Stimulated activated memory B cell treated with anti-CD40 and anti-IgM and Interleukin-4, amounts not matched to agents 10 μg/mL and 1 μg/mL and 100 μg/mL, for 72 hours (primary cell): ENCODE measurements around the gene FFAR4.

Source experiments
- ATAC-seq: fragments of 150-1000 bp; cut with Tn5 transposase; 2 replicates; pipeline ENCODE4 v1.10.0; 2021
- H3K27ac Mint-ChIP-seq: one replicate; pipeline ENCODE4 v1.8.0; 2022; ENCODE audit warnings: mild to moderate bottlenecking, mixed read lengths
- H3K27me3 Mint-ChIP-seq: one replicate; pipeline ENCODE4 v1.8.0; 2022; ENCODE audit warnings: mixed read lengths
- H3K36me3 Mint-ChIP-seq: one replicate; pipeline ENCODE4 v1.8.0; 2022; ENCODE audit warnings: mixed read lengths
- H3K4me1 Mint-ChIP-seq: one replicate; pipeline ENCODE4 v1.8.0; 2022; ENCODE audit warnings: mixed read lengths
- H3K4me3 Mint-ChIP-seq: one replicate; pipeline ENCODE4 v1.8.0; 2022; ENCODE audit warnings: mild to moderate bottlenecking, moderate library complexity, mixed read lengths
- H3K9me3 Mint-ChIP-seq: one replicate; pipeline ENCODE4 v1.8.0; 2022; ENCODE audit warnings: mixed read lengths

Gene FFAR4

GRCh38 chr10:93601774-93602162 is 35.3 kb downstream of the FFAR4 start:
- no peaks in the 10 kb centered on the region for H3K4me1 Mint-ChIP-seq
- no peak for ATAC-seq
- no peak overlapping the region for H3K27ac Mint-ChIP-seq
- no peaks in the 10 kb centered on the region for H3K9me3 Mint-ChIP-seq
- H3K36me3 Mint-ChIP-seq: no peaks in the 10 kb centered on the region
- H3K27me3 Mint-ChIP-seq: peaks cover 49% of the 10 kb centered on the region
- no peak overlapping the region for H3K4me3 Mint-ChIP-seq

DNA sequence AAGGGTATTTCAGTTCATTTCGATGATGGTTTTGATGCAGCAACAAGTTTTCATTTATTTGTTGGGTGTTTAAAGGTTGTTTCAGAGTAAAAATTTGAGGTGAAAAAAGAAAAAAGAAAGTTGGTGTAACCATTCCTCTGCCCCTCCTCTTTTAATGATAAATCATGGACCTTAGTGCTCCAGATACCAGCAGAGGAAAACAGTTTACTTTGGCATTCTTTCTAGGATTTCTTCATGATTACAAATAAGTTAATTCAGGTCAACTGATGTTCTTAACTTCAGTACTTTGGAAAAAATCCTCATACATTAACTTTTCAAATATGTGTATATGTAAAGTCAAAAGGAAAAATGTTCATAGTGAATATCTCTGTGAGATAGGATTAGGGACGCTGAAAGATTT is 36.6 kb downstream of the FFAR4 start:
- Mint-ChIP-seq H3K27ac (no peak overlapping the region), H3K4me3 (no peak overlapping the region), H3K27me3 (peaks cover 51% of the 10 kb centered on the region), H3K36me3 (no peaks in the 10 kb centered on the region), H3K4me1 (no peaks in the 10 kb centered on the region), H3K9me3 (peaks cover 6% of the 10 kb centered on the region)
- ATAC-seq: no peak

DNA sequence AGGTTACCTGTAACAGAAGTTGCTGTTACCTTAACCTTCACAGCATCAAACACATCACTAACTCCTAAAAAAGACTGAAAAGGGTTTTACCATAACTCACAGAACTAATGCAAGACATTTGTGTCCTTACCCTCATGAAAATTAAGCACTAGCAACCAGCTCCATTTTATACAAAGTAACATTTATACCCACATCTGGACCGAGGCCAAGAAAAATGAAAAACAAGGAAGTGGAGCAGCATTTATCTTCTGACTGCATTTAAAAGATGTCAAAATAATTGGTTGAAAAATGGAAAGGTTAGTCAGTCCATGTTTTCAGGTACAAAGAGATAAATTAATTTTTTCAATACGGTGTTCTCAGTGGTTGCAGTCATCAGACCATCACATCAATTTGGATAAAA is 37.7 kb downstream of the FFAR4 start:
- no peaks in the 10 kb centered on the region for H3K4me1 Mint-ChIP-seq
- H3K9me3 Mint-ChIP-seq: peaks cover 8% of the 10 kb centered on the region
- peaks cover 51% of the 10 kb centered on the region for H3K27me3 Mint-ChIP-seq
- no peak overlapping the region for H3K27ac Mint-ChIP-seq
- ATAC-seq: no peak
- H3K36me3 Mint-ChIP-seq: no peaks in the 10 kb centered on the region
- no peak overlapping the region for H3K4me3 Mint-ChIP-seq

- Mint-ChIP-seq H3K36me3 (no peaks in the 10 kb centered on the region), H3K9me3 (peaks cover 9% of the 10 kb centered on the region), H3K27me3 (peaks cover 23% of the 10 kb centered on the region), H3K4me1 (no peaks in the 10 kb centered on the region), H3K27ac (no peak overlapping the region), H3K4me3 (no peak overlapping the region)
- ATAC-seq: no peak
Measured at GRCh38 chr10:93608421-93608820, 42.0 kb downstream of the FFAR4 start.

DNA sequence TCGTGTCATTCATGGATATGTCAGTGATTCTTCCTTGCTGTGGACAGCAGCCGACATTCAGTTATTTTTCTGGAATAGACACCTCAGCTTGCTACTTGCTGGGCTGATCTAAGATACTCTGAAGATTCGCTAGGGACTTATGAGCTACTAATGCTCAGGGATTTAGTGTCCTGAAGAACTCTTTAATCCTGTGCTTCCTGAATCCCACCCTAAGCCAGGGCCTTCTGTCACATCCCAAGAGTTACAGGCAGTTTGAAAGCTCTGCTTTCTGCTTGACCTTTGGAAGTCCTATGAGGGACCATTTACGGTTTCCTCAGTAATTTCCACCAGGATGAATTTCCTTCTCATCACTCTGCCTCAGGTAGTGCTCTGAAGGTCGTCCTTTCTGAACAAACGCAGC is 45.8 kb downstream of the FFAR4 start, which contains the start of gene PDE6C:
Gene PDE6C, plus strand, starts transcription at position 227 of the 400 bp plus-strand sequence. CDS start 189 bp downstream, outside the sequence.
- H3K36me3 Mint-ChIP-seq: no peaks in the 10 kb centered on the region

GRCh38 chr10:93613126-93613525 is 46.7 kb downstream of the FFAR4 start:
- Mint-ChIP-seq H3K4me1 (peaks cover 9% of the 10 kb centered on the region), H3K36me3 (no peaks in the 10 kb centered on the region), H3K4me3 (no peak overlapping the region), H3K9me3 (peaks cover 2% of the 10 kb centered on the region), H3K27me3 (no peaks in the 10 kb centered on the region), H3K27ac (no peak overlapping the region)
- ATAC-seq: no peak

More for the DNA sequence above, 45.8 kb downstream of the FFAR4 start, which contains the start of gene PDE6C:
- no peak for ATAC-seq
- Mint-ChIP-seq H3K27me3 (no peaks in the 10 kb centered on the region), H3K9me3 (peaks cover 6% of the 10 kb centered on the region), H3K27ac (no peak within 1 kb of the TSS), H3K4me3 (no peak within 1 kb of the TSS), H3K4me1 (peaks cover 9% of the 10 kb centered on the region)

GRCh38 chr10:93614101-93614825 is 47.8 kb downstream of the FFAR4 start:
- Mint-ChIP-seq H3K4me3 (no peak overlapping the region), H3K9me3 (no peaks in the 10 kb centered on the region), H3K4me1 (peaks cover 9% of the 10 kb centered on the region), H3K27me3 (no peaks in the 10 kb centered on the region), H3K36me3 (no peaks in the 10 kb centered on the region), H3K27ac (no peak overlapping the region)
- no peak for ATAC-seq

GRCh38 chr10:93615576-93616235 is 49.2 kb downstream of the FFAR4 start:
- peak overlapping the region; percentile 26 for H3K4me3 Mint-ChIP-seq
- H3K4me1 Mint-ChIP-seq: peaks cover 9% of the 10 kb centered on the region
- H3K27ac Mint-ChIP-seq: peak overlapping the region; percentile 49
- H3K9me3 Mint-ChIP-seq: no peaks in the 10 kb centered on the region
- H3K36me3 Mint-ChIP-seq: no peaks in the 10 kb centered on the region
- ATAC-seq: no peak
- H3K27me3 Mint-ChIP-seq: no peaks in the 10 kb centered on the region

DNA sequence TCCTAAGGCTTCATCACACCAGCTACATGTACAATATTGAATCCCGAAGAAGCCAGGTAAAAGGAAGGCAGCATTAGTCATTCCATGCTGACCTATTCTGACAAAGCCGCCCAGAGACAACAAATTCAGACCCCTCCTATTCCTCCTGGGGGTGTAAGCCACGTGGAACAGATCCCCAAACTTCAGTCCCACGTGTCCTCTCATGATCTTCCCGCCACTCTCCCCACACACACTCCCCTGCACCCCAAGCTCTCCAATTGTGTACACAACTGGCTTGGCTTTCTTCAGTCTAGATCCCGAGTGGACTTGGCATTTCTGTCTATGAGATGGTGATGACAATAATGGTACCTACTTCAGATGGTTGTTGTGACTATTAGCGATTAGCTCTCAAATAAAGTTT is 54.5 kb downstream of the FFAR4 start:
- Mint-ChIP-seq H3K9me3 (no peaks in the 10 kb centered on the region), H3K4me3 (no peak overlapping the region), H3K4me1 (peaks cover 3% of the 10 kb centered on the region), H3K36me3 (no peaks in the 10 kb centered on the region), H3K27ac (no peak overlapping the region), H3K27me3 (peaks cover 14% of the 10 kb centered on the region)
- ATAC-seq: no peak

GRCh38 chr10:93622942-93623341 is 56.5 kb downstream of the FFAR4 start:
- ATAC-seq: no peak
- Mint-ChIP-seq H3K4me3 (no peak overlapping the region), H3K27ac (no peak overlapping the region), H3K9me3 (no peaks in the 10 kb centered on the region), H3K36me3 (no peaks in the 10 kb centered on the region), H3K4me1 (no peaks in the 10 kb centered on the region), H3K27me3 (peaks cover 14% of the 10 kb centered on the region)

DNA sequence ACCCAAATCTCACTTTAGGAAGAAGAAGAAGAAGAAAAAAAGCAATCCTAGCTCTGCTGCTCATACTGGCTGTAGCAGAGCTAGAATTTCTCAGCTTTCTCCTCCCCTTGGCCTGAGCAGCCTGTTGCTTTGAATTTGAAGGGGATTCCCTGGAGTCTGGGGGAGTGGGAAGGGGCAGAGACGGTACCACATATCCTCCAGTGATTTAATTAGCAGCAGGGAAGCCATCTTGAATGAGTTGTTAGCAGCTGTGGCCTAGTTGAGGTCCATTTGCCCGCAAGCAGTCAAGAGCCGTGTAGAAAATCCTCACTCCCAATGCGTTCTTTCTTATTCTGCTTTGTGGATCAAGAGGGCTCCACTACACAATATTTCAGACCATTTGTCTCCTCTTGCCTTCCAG is 62.4 kb downstream of the FFAR4 start:
- H3K27me3 Mint-ChIP-seq: peaks cover 49% of the 10 kb centered on the region
- no peak for ATAC-seq
- H3K4me3 Mint-ChIP-seq: no peak overlapping the region
- no peaks in the 10 kb centered on the region for H3K36me3 Mint-ChIP-seq
- H3K4me1 Mint-ChIP-seq: no peaks in the 10 kb centered on the region
- H3K9me3 Mint-ChIP-seq: no peaks in the 10 kb centered on the region
- no peak overlapping the region for H3K27ac Mint-ChIP-seq

- no peaks in the 10 kb centered on the region for H3K36me3 Mint-ChIP-seq
- no peaks in the 10 kb centered on the region for H3K4me1 Mint-ChIP-seq
- no peak overlapping the region for H3K27ac Mint-ChIP-seq
- H3K27me3 Mint-ChIP-seq: peaks cover 41% of the 10 kb centered on the region
- H3K4me3 Mint-ChIP-seq: no peak overlapping the region
- no peaks in the 10 kb centered on the region for H3K9me3 Mint-ChIP-seq
- no peak for ATAC-seq
Measured at GRCh38 chr10:93629647-93630305, 63.3 kb downstream of the FFAR4 start.

DNA sequence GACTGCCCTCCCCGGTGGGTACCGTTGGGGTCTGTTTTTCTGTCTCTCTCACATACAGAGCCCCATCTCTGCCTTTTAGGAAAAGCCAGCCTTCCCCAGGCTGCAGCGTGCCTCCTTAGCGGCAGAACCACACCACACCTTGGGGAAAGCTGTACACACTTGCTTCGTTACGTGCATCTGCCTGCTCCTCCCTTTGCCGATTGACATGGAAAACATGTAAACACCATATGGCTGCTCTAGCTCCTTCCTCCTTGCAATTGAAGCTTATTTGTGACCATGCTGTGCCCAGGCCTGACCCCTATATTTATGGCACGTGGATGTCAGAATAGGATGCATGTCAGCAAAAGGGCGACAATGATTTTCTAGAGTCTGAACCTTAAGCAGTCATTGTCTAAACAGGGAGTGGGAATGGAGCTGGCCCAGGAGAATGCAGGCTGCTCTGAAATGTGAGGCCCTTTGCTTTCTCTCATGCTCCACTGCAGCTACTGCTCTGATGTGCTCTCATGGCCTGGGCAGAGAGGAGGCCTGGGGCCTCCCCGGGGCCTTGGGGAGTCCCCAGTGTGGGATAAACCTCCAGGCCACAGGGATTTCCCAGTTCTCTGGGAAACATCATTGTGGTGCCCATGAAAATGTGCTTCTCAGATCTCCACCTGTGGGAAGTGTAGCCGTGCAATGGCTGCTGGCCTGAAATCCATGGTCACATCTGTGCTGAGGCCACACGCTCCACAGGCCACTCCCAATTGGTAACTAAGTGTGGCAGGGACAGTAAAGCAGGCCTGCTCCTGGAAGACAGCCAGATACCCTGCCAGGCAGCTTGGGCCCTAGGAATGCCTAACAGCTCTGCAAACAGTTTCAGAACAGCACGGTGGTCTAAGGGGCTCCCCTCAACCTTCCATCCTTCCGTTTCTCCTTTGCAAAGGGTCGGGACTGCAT is 64.4 kb downstream of the FFAR4 start:
- H3K27ac Mint-ChIP-seq: no peak overlapping the region
- H3K9me3 Mint-ChIP-seq: no peaks in the 10 kb centered on the region
- ATAC-seq: no peak
- no peaks in the 10 kb centered on the region for H3K4me1 Mint-ChIP-seq
- H3K36me3 Mint-ChIP-seq: no peaks in the 10 kb centered on the region
- no peak overlapping the region for H3K4me3 Mint-ChIP-seq
- peaks cover 35% of the 10 kb centered on the region for H3K27me3 Mint-ChIP-seq
